HG02852 (cell line): ENCODE data around the gene QSER1.
"Not testable (repeated sequence)": the region's sequence is repeated elsewhere in the genome, so short reads cannot be mapped to it uniquely, and the experiment has no call there.

Source experiments
- ATAC-seq: cut with Tn5 transposase; IDR thresholded peaks from one replicate; pipeline ENCODE4 v1.9.1; 2021; ENCODE audit warnings: mild to moderate bottlenecking, moderate library complexity; ENCODE audit not compliant: unreplicated experiment

QSER1 gene

GRCh38 chr11:32892355-32893092, at the start of gene QSER1:
Gene QSER1, plus strand, starts transcription at chr11:32892811. Its CDS starts 315 bp downstream, at chr11:32893126.
- ATAC-seq, result peak; percentile 69

- no peak for ATAC-seq
Observed at GRCh38 chr11:32843544-32843943, 49.1 kb upstream of the QSER1 start.

GRCh38 chr11:32847511-32847910, 45.1 kb upstream of the QSER1 start:
- ATAC-seq, result no peak

GRCh38 chr11:32849761-32850160, 42.9 kb upstream of the QSER1 start:
- ATAC-seq, result no peak

- no peak for ATAC-seq
Observed at GRCh38 chr11:32851251-32851650, 41.4 kb upstream of the QSER1 start.

- ATAC-seq, result no peak
Observed at GRCh38 chr11:32852207-32852606, 40.4 kb upstream of the QSER1 start.

GRCh38 chr11:32855601-32856000, 37.0 kb upstream of the QSER1 start:
- no peak for ATAC-seq

- no peak for ATAC-seq
Observed at GRCh38 chr11:32858731-32859130, 33.9 kb upstream of the QSER1 start.

GRCh38 chr11:32861850-32862577, 30.6 kb upstream of the QSER1 start:
- ATAC-seq, result no peak

GRCh38 chr11:32864555-32864954, 28.1 kb upstream of the QSER1 start:
- ATAC-seq, result no peak

GRCh38 chr11:32868752-32869151, 23.9 kb upstream of the QSER1 start:
- not testable (repeated sequence) for ATAC-seq

GRCh38 chr11:32870676-32871075, 21.9 kb upstream of the QSER1 start:
- no peak for ATAC-seq

- no peak for ATAC-seq
Observed at GRCh38 chr11:32874132-32874531, 18.5 kb upstream of the QSER1 start.

GRCh38 chr11:32881286-32881685, 11.3 kb upstream of the QSER1 start:
- no peak for ATAC-seq

GRCh38 chr11:32883421-32883820, 9.2 kb upstream of the QSER1 start:
- no peak for ATAC-seq

GRCh38 chr11:32884023-32884422, 8.6 kb upstream of the QSER1 start:
- no peak for ATAC-seq

- no peak for ATAC-seq
Observed at GRCh38 chr11:32884770-32885384, 7.7 kb upstream of the QSER1 start.

GRCh38 chr11:32885556-32885955, 7.1 kb upstream of the QSER1 start:
- ATAC-seq, result no peak

- no peak for ATAC-seq
Observed at GRCh38 chr11:32886180-32886579, 6.4 kb upstream of the QSER1 start.

GRCh38 chr11:32887707-32888383, 4.8 kb upstream of the QSER1 start:
- ATAC-seq, result not testable (repeated sequence)

- not testable (repeated sequence) for ATAC-seq
Observed at GRCh38 chr11:32888384-32888710, 4.3 kb upstream of the QSER1 start.
